Effector memory CD8-positive, alpha-beta T cell (primary cell): ENCODE results near the gene SPNS3.

ENCODE experiments used
- ATAC-seq: fragments of 150-1000 bp; cut with Tn5 transposase; replicated peaks from 2 replicates; pipeline ENCODE4 v1.10.0; 2021; ENCODE audit warnings: mild to moderate bottlenecking, moderate library complexity
- DNase-seq, 3 experiments: peaks; one replicate each; pipeline ENCODE4 v3.0.0; 2021
- H3K27ac Mint-ChIP-seq, 2 donors: one replicate each; pipeline ENCODE4 v1.8.0; 2022; ENCODE audit warnings: mild to moderate bottlenecking in 2 of 2, mixed read lengths in 2 of 2, moderate library complexity in 2 of 2
- H3K27me3 Mint-ChIP-seq, 2 donors: one replicate each; pipeline ENCODE4 v1.8.0; 2022; ENCODE audit warnings: mixed read lengths in 2 of 2
- H3K36me3 Mint-ChIP-seq: one replicate; pipeline ENCODE4 v1.8.0; 2022; ENCODE audit warnings: mild to moderate bottlenecking, moderate library complexity, mixed read lengths; ENCODE audit not compliant: insufficient read depth
- H3K4me1 Mint-ChIP-seq, 2 donors: one replicate each; pipeline ENCODE4 v1.8.0; 2022; ENCODE audit warnings: low read depth in 2 of 2, mixed read lengths in 2 of 2
- H3K4me3 Mint-ChIP-seq, 2 donors: one replicate each; pipeline ENCODE4 v1.8.0; 2022; ENCODE audit warnings: mild to moderate bottlenecking in 2 of 2, mixed read lengths in 2 of 2, moderate library complexity in 2 of 2
- H3K9me3 Mint-ChIP-seq, 2 donors: one replicate each; pipeline ENCODE4 v1.8.0; 2022; ENCODE audit warnings: mixed read lengths in 2 of 2

The SPNS3 gene

GRCh38 chr17:4479982-4480751 lies 46.4 kb downstream of the SPNS3 start:
- H3K4me1 Mint-ChIP-seq: peaks cover 31 to 35% of the 10 kb centered on the region in 2 donors
- DNase-seq: no peak
- H3K4me3 Mint-ChIP-seq: peak overlapping the region; percentile 17 to 80
- peak overlapping the region; percentile 86 to 96 for H3K27ac Mint-ChIP-seq
- no peaks in the 10 kb centered on the region for H3K27me3 Mint-ChIP-seq
- ATAC-seq: no peak
- no peaks in the 10 kb centered on the region for H3K36me3 Mint-ChIP-seq
- H3K9me3 Mint-ChIP-seq: no peaks in the 10 kb centered on the region

- Mint-ChIP-seq H3K4me1 (peaks cover 40 to 43% of the 10 kb centered on the region in 2 donors), H3K27ac (peak overlapping the region; percentile 86 to 96), H3K9me3 (no peaks in the 10 kb centered on the region), H3K27me3 (no peaks in the 10 kb centered on the region), H3K4me3 (peak overlapping the region; percentile 76 to 80), H3K36me3 (no peaks in the 10 kb centered on the region)
- peak; percentile 83 for ATAC-seq
- peak in 2 of 3 experiments; percentile 14 to 26 for DNase-seq
These were observed 47.5 kb downstream of the SPNS3 start for GRCh38 chr17:4480929-4481898.

- ATAC-seq (no peak), DNase-seq (no peak)
- Mint-ChIP-seq H3K27me3 (no peaks in the 10 kb centered on the region), H3K27ac (peak overlapping the region; percentile 19 to 86), H3K36me3 (no peaks in the 10 kb centered on the region), H3K9me3 (no peaks in the 10 kb centered on the region), H3K4me3 (peak overlapping the region in 1 of 2 donors; percentile 76), H3K4me1 (peaks cover 49 to 50% of the 10 kb centered on the region in 2 donors)
These were observed 48.7 kb downstream of the SPNS3 start for GRCh38 chr17:4482338-4483011.

- Mint-ChIP-seq H3K27ac (peak overlapping the region; percentile 67 to 86), H3K9me3 (no peaks in the 10 kb centered on the region), H3K4me3 (no peak overlapping the region), H3K4me1 (peaks cover 49 to 51% of the 10 kb centered on the region in 2 donors), H3K36me3 (no peaks in the 10 kb centered on the region), H3K27me3 (no peaks in the 10 kb centered on the region)
- ATAC-seq (no peak), DNase-seq (no peak)
These were observed 49.5 kb downstream of the SPNS3 start for GRCh38 chr17:4483012-4483840.

GRCh38 chr17:4485676-4486646 lies 52.2 kb downstream of the SPNS3 start:
- DNase-seq (peak; percentile 32 to 42 (median 38)), ATAC-seq (peak; percentile 93)
- Mint-ChIP-seq H3K9me3 (no peaks in the 10 kb centered on the region), H3K27ac (peak overlapping the region; percentile 88 to 96), H3K4me1 (peaks cover 44 to 45% of the 10 kb centered on the region in 2 donors), H3K36me3 (no peaks in the 10 kb centered on the region), H3K4me3 (peak overlapping the region; percentile 91 to 93), H3K27me3 (no peaks in the 10 kb centered on the region)

GRCh38 chr17:4487296-4487695 lies 53.6 kb downstream of the SPNS3 start:
- H3K4me3 Mint-ChIP-seq: peak overlapping the region; percentile 91 to 93

GRCh38 chr17:4487820-4488716 lies 54.3 kb downstream of the SPNS3 start:
- no peaks in the 10 kb centered on the region for H3K27me3 Mint-ChIP-seq
- no peaks in the 10 kb centered on the region for H3K9me3 Mint-ChIP-seq
- H3K4me1 Mint-ChIP-seq: peaks cover 31 to 32% of the 10 kb centered on the region in 2 donors
- ATAC-seq (no peak), DNase-seq (no peak)
- H3K4me3 Mint-ChIP-seq: no peak overlapping the region
- H3K27ac Mint-ChIP-seq: no peak overlapping the region
- peaks cover 3% of the 10 kb centered on the region for H3K36me3 Mint-ChIP-seq

More at GRCh38 chr17:4487296-4487695, 53.6 kb downstream of the SPNS3 start:
- H3K27me3 Mint-ChIP-seq: no peaks in the 10 kb centered on the region
- no peak for DNase-seq
- no peaks in the 10 kb centered on the region for H3K9me3 Mint-ChIP-seq
- peak overlapping the region; percentile 88 to 96 for H3K27ac Mint-ChIP-seq
- no peak for ATAC-seq
- H3K4me1 Mint-ChIP-seq: peaks cover 32 to 38% of the 10 kb centered on the region in 2 donors
- H3K36me3 Mint-ChIP-seq: no peaks in the 10 kb centered on the region

- Mint-ChIP-seq H3K27ac (no peak overlapping the region), H3K36me3 (peaks cover 4% of the 10 kb centered on the region), H3K4me3 (no peak overlapping the region), H3K4me1 (peaks cover 27 to 29% of the 10 kb centered on the region in 2 donors), H3K27me3 (no peaks in the 10 kb centered on the region), H3K9me3 (no peaks in the 10 kb centered on the region)
- no peak for ATAC-seq
- no peak for DNase-seq
These were observed 55.4 kb downstream of the SPNS3 start for GRCh38 chr17:4488989-4489595.

- H3K27ac Mint-ChIP-seq: no peak overlapping the region
These were observed 56.4 kb downstream of the SPNS3 start for GRCh38 chr17:4490109-4490591.

GRCh38 chr17:4490637-4491061 lies 56.9 kb downstream of the SPNS3 start:
- H3K4me3 Mint-ChIP-seq: no peak overlapping the region

More at GRCh38 chr17:4490109-4490591, 56.4 kb downstream of the SPNS3 start:
- Mint-ChIP-seq H3K36me3 (peaks cover 4% of the 10 kb centered on the region), H3K4me1 (peaks cover 20 to 27% of the 10 kb centered on the region in 2 donors), H3K4me3 (no peak overlapping the region), H3K9me3 (no peaks in the 10 kb centered on the region), H3K27me3 (no peaks in the 10 kb centered on the region)
- DNase-seq (no peak), ATAC-seq (no peak)

More at GRCh38 chr17:4490637-4491061, 56.9 kb downstream of the SPNS3 start:
- Mint-ChIP-seq H3K9me3 (no peaks in the 10 kb centered on the region), H3K27me3 (no peaks in the 10 kb centered on the region), H3K36me3 (peaks cover 4% of the 10 kb centered on the region), H3K4me1 (peaks cover 18 to 25% of the 10 kb centered on the region in 2 donors), H3K27ac (no peak overlapping the region)
- DNase-seq (no peak), ATAC-seq (no peak)
